T-helper 17 cell (primary cell): ENCODE data around the gene CNGA2. TPM values are rescaled to one million over a fixed set of nuclear protein-coding genes. Genes with fewer than 3 reads are reported as not detected.

Experiments
- total RNA-seq, 4 donors: library from RNA in 2 of 4; stranded (reverse) in 2 of 4; gene quantifications; one replicate each; pipeline ENCODE4 v1.2.3 and lab custom pipeline; 2022 to 2026

Gene CNGA2
- total RNA-seq, 2 donors from 2014 or later = not detected

Other genes with a start within 250 kb of the CNGA2 start
- not detected for gene PASD1, start 171.1 kb upstream of the CNGA2 start, total RNA-seq
- gene PRRG3, start 39.3 kb upstream of the CNGA2 start, total RNA-seq = not detected
- not detected for gene FATE1, start 18.7 kb upstream of the CNGA2 start, total RNA-seq
- gene MAGEA4, start 178.1 kb downstream of the CNGA2 start, total RNA-seq = not detected
- gene GABRE, start 239.9 kb downstream of the CNGA2 start, total RNA-seq = under 1 TPM in 1 of 2 donors, not detected in 1; 0.42 TPM